ENCODE measurements around the gene CDH3. TPM values are rescaled to one million over a fixed set of nuclear protein-coding genes. Genes with fewer than 3 reads are reported as not detected.

CDH3 gene
- total and polyA plus RNA-seq, 4 donors: 6.4 to 89.4 (median 15.8) TPM

DNA sequence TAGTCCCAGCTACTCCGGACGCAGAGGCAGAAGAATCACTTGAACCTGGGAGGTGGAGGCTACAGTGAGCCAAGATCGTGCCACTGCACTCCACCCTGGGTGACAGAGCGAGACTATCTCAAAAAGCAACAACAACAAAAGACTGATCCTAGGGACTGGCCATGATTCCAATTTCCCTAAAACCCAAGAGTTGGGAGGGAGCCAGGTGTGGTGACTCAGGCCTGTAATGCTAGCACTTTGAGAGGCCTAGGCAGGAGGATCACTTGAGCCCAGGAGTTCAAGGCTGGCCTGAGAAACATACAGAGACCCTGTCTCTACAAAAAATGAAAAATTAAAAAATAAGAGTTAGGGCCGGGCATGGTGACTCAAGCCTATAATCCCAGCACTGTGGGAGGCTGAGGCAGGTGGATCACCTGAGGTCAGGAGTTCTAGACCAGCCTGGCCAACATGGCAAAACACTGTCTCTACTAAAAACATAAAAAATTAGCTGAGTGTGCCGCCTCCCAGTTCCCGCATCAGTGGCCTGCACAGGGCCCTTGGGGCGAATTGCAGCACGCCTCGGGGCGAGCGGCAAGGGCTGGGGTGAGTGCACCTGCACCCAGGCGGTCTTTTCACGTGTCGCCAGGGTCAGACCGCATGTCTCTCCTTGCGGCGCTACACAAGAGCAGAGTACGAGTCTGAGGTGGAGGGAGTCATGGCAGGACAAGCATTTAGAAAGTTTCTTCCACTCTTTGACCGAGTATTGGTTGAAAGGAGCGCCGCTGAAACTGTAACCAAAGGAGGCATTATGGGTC, 40.8 kb downstream of the CDH3 start:
- Histone ChIP-seq H3K4me3 (no peak overlapping the region), H3K4me1 (ENCODE audit: control insufficient read depth in 5 of 5, insufficient read depth in 5 of 5, low read length in 5 of 5) (peaks cover 0 to 2% (median 0%) of the 10 kb centered on the region in 5 donors), H3K9me3 (ENCODE audit: control insufficient read depth in 4 of 4, insufficient read depth in 3 of 4, low read length in 3 of 4) (peaks cover 0 to 2% (median 0%) of the 10 kb centered on the region in 4 donors), H3K36me3 (ENCODE audit: control insufficient read depth in 4 of 4, insufficient read depth in 4 of 4, low read length in 4 of 4) (peaks cover 0 to 2% (median 0%) of the 10 kb centered on the region in 4 donors), H3K27ac (ENCODE audit: low read depth in 1 of 2, low read length in 1 of 2) (no peak overlapping the region), H3K27me3 (ENCODE audit: control insufficient read depth in 3 of 3, insufficient read depth in 3 of 3, low read length in 2 of 3) (no peaks in the 10 kb centered on the region), H3K9ac (ENCODE audit: insufficient read depth in 1 of 2, low read length in 2 of 2) (no peak overlapping the region)
- DNase-seq (no peak), ATAC-seq (ENCODE audit: insufficient read depth, low FRiP score) (no peak)
- TF ChIP-seq, protein P1, sequence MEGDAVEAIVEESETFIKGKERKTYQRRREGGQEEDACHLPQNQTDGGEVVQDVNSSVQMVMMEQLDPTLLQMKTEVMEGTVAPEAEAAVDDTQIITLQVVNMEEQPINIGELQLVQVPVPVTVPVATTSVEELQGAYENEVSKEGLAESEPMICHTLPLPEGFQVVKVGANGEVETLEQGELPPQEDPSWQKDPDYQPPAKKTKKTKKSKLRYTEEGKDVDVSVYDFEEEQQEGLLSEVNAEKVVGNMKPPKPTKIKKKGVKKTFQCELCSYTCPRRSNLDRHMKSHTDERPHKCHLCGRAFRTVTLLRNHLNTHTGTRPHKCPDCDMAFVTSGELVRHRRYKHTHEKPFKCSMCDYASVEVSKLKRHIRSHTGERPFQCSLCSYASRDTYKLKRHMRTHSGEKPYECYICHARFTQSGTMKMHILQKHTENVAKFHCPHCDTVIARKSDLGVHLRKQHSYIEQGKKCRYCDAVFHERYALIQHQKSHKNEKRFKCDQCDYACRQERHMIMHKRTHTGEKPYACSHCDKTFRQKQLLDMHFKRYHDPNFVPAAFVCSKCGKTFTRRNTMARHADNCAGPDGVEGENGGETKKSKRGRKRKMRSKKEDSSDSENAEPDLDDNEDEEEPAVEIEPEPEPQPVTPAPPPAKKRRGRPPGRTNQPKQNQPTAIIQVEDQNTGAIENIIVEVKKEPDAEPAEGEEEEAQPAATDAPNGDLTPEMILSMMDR (IDR thresholded peaks at IDR 0.05; ENCODE audit: control extremely low read depth, extremely low read depth): no peak
- WGBS, 2 donors: 94 to 95% methylated on average over 22 of the region's 22 CpGs

DNA sequence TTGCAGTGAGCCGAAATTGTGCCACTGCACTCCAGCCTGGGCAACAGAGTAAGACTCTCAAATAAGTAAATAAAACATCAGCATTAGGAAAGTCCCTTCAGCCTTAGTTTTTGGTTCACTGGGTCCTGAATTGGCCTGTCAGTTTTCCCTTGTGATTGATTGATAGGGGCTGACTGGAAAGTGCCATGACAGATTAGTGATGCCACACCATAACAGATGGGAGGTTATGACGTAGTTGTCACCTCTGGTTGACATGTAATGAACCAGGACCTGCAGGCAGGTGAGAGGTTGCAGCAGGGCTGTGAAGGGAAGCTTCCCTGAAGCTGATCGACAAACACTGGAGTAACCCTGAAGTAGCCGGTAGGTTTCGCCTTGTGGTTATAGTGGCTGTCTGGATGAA, 41.8 kb downstream of the CDH3 start:
- H3K27me3 ChIP-seq (ENCODE audit: control insufficient read depth in 3 of 3, insufficient read depth in 3 of 3, low read length in 2 of 3): no peaks in the 10 kb centered on the region
- 89 to 93% methylated on average over 5 of the region's 5 CpGs for WGBS, 2 donors
- ATAC-seq (ENCODE audit: insufficient read depth, low FRiP score) (no peak), DNase-seq (no peak)
- H3K4me1 ChIP-seq (ENCODE audit: control insufficient read depth in 5 of 5, insufficient read depth in 5 of 5, low read length in 5 of 5): peaks cover 0 to 2% (median 0%) of the 10 kb centered on the region in 5 donors
- no peak overlapping the region for H3K27ac ChIP-seq (ENCODE audit: low read depth in 1 of 2, low read length in 1 of 2)
- TF ChIP-seq, protein P1 (IDR thresholded peaks at IDR 0.05; ENCODE audit: control extremely low read depth, extremely low read depth): no peak
- H3K9ac ChIP-seq (ENCODE audit: insufficient read depth in 1 of 2, low read length in 2 of 2): no peak overlapping the region
- H3K9me3 ChIP-seq (ENCODE audit: control insufficient read depth in 4 of 4, insufficient read depth in 3 of 4, low read length in 3 of 4): peaks cover 0 to 2% (median 0%) of the 10 kb centered on the region in 4 donors
- H3K36me3 ChIP-seq (ENCODE audit: control insufficient read depth in 4 of 4, insufficient read depth in 4 of 4, low read length in 4 of 4): peaks cover 0 to 2% (median 0%) of the 10 kb centered on the region in 4 donors
- no peak overlapping the region for H3K4me3 ChIP-seq

DNA sequence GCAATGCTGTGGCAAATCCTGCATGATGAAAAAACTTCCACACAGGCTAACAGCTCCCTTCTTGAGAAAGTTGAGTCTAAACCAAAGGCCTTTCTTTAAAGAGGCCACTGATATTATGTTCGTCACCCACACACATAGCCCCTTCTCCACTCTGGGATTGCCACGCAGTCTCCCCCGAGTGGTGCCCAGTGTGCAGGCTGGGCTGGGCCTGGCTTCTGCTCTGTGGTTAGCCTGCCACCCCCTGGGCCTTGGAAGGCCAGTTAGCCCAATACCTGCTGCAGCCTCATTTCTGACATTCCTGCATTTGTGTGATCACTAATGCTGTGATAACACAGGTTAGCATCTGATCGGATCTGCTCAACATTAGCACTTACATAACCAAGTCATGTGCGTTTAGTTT, 44.8 kb downstream of the CDH3 start:
- Histone ChIP-seq H3K27ac (ENCODE audit: low read depth in 1 of 2, low read length in 1 of 2) (no peak overlapping the region), H3K9me3 (ENCODE audit: control insufficient read depth in 4 of 4, insufficient read depth in 3 of 4, low read length in 3 of 4) (peaks cover 0 to 2% (median 0%) of the 10 kb centered on the region in 4 donors), H3K27me3 (ENCODE audit: control insufficient read depth in 3 of 3, insufficient read depth in 3 of 3, low read length in 2 of 3) (no peaks in the 10 kb centered on the region), H3K9ac (ENCODE audit: insufficient read depth in 1 of 2, low read length in 2 of 2) (no peak overlapping the region), H3K4me3 (no peak overlapping the region), H3K36me3 (ENCODE audit: control insufficient read depth in 4 of 4, insufficient read depth in 4 of 4, low read length in 4 of 4) (peaks cover 0 to 2% (median 0%) of the 10 kb centered on the region in 4 donors), H3K4me1 (ENCODE audit: control insufficient read depth in 5 of 5, insufficient read depth in 5 of 5, low read length in 5 of 5) (peaks cover 0 to 2% (median 0%) of the 10 kb centered on the region in 5 donors)
- DNase-seq (no peak), ATAC-seq (ENCODE audit: insufficient read depth, low FRiP score) (no peak)
- WGBS, 2 donors: 91 to 94% methylated on average over 5 of the region's 5 CpGs
- TF ChIP-seq, protein P1 (IDR thresholded peaks at IDR 0.05; ENCODE audit: control extremely low read depth, extremely low read depth): no peak
